ENCODE results near the gene DTNBP1. TPM values are rescaled to one million over a fixed set of nuclear protein-coding genes. Genes with fewer than 3 reads are reported as not detected.

Gene DTNBP1
- total and polyA plus RNA-seq, 4 donors: 26.2 to 37.1 (median 27.6) TPM

DNA sequence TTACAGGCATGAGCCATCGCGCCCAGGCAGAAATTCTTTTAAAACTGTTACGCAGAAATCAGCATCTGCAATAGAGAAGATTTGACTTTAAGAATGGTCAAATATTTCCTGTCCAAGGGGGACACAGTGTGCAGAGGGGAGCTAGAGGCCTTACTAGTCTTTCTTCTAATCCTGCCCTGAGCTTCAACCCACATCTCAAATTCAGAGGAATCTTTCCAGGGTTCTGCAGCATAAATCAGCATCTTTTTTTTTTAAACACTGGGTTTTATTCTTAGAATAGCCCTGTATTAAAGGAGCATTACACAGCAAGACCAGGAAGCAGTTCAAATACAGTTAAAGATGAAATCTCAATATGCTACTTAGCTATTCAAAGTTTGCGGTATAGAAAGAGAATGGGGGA is 81.1 kb downstream of the DTNBP1 start:
- Histone ChIP-seq H3K27me3 (ENCODE audit: control insufficient read depth in 1 of 2, insufficient read depth in 2 of 2, low read length in 1 of 2) (no peaks in the 10 kb centered on the region), H3K9me3 (ENCODE audit: control insufficient read depth, low read length) (no peaks in the 10 kb centered on the region), H3K27ac (ENCODE audit: low read depth in 1 of 2, low read length in 2 of 2) (no peak overlapping the region), H3K4me1 (ENCODE audit: control insufficient read depth in 1 of 2, insufficient read depth in 2 of 2, low read length in 2 of 2) (no peaks in the 10 kb centered on the region), H3K4me3 (ENCODE audit: low read length in 2 of 2) (no peak overlapping the region), H3K36me3 (ENCODE audit: control insufficient read depth in 1 of 2, insufficient read depth in 2 of 2, low read length in 1 of 2) (no peaks in the 10 kb centered on the region)
- DNase-seq: no peak
- ATAC-seq (ENCODE audit: low FRiP score): no peak
- intact Hi-C loops (cut with DNase I): no loop called here
- 98% methylated on average over 4 of the region's 4 CpGs for WGBS, 2 donors

GRCh38 chr6:15580326-15580725 is 82.5 kb downstream of the DTNBP1 start:
- no peak overlapping the region for H3K27ac ChIP-seq (ENCODE audit: low read depth in 1 of 2, low read length in 2 of 2)
- no peak for ATAC-seq (ENCODE audit: low FRiP score)
- H3K4me3 ChIP-seq (ENCODE audit: low read length in 2 of 2): no peak overlapping the region
- no peaks in the 10 kb centered on the region for H3K27me3 ChIP-seq (ENCODE audit: control insufficient read depth in 1 of 2, insufficient read depth in 2 of 2, low read length in 1 of 2)
- no peaks in the 10 kb centered on the region for H3K9me3 ChIP-seq (ENCODE audit: control insufficient read depth, low read length)
- WGBS, 2 donors: 92 to 94% methylated on average over 2 of the region's 2 CpGs
- H3K4me1 ChIP-seq (ENCODE audit: control insufficient read depth in 1 of 2, insufficient read depth in 2 of 2, low read length in 2 of 2): no peaks in the 10 kb centered on the region
- no peaks in the 10 kb centered on the region for H3K36me3 ChIP-seq (ENCODE audit: control insufficient read depth in 1 of 2, insufficient read depth in 2 of 2, low read length in 1 of 2)
- intact Hi-C loops (cut with DNase I): no loop called here
- no peak for DNase-seq

DNA sequence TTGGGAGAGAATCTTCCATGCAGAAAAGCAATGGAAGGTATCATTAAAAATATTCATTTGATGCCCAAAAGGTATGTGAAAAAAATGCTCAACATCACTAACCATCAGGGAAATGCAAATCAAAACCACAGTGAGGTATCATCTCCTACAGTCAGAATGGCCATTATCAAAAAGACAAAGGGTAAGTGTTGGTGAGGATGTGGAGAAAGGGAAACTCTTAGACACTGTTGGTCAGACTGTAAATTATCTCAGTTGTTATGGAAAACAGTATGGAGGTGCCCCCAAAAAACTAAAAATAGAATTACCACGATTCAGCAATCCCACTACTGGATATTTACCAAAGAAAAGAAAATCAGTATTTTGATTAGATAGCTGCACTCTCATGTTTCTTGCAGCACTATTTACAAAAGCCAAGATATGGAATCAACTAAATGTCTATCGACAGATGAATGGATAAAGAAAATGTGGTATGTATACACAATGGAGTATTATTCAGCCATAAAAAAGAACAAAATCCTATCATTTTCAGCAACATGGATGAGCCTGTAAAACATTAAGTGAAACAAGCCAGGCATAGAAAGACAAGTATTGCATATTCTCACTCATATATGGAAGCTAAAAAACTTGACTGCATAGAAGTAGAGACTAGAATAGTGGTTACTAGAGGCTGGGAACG is 84.0 kb downstream of the DTNBP1 start:
- whole genome bisulfite sequencing, 2 donors: 54 to 58% methylated on average over 3 of the region's 3 CpGs
- H3K4me1 ChIP-seq (ENCODE audit: control insufficient read depth in 1 of 2, insufficient read depth in 2 of 2, low read length in 2 of 2): no peaks in the 10 kb centered on the region
- H3K27ac ChIP-seq (ENCODE audit: low read depth in 1 of 2, low read length in 2 of 2): no peak overlapping the region
- DNase-seq (no peak), ATAC-seq (ENCODE audit: low FRiP score) (no peak)
- intact Hi-C loops (cut with DNase I): no loop called here
- no peak overlapping the region for H3K4me3 ChIP-seq (ENCODE audit: low read length in 2 of 2)
- no peaks in the 10 kb centered on the region for H3K9me3 ChIP-seq (ENCODE audit: control insufficient read depth, low read length)
- H3K27me3 ChIP-seq (ENCODE audit: control insufficient read depth in 1 of 2, insufficient read depth in 2 of 2, low read length in 1 of 2): no peaks in the 10 kb centered on the region
- H3K36me3 ChIP-seq (ENCODE audit: control insufficient read depth in 1 of 2, insufficient read depth in 2 of 2, low read length in 1 of 2): peaks cover 0 to 3% of the 10 kb centered on the region in 2 donors

DNA sequence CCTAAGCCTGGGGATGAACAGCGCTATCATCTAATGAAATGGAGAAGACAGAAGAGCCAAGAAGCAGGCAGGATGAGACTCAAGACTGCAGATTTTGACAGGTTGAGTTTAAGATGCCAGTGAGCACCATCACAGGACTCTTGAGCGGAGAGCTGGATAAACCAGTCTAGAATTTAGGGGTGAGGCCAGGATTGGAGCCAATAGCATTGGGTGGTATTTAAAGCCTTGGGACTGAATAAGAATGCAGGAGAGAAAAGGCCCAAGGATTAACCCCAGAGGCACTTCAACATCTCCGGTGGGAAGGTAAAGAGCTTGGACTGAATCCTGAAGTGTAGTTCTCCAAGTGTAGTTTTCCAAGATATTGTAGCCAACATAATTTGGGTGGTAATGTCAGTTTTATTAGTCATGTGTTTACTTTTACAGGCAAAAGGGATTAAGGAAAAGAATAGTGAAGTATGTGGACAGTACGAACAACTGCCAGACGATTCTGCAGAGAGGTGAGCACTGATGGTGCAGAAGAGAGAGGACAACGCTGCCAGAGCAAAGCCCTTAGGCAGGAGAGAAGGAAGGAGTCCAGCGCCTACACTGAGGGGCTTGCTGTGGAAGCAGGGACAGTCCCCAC is 85.2 kb downstream of the DTNBP1 start:
- H3K27ac ChIP-seq (ENCODE audit: low read depth in 1 of 2, low read length in 2 of 2): no peak overlapping the region
- no peak for DNase-seq
- 46 to 50% methylated on average over 7 of the region's 7 CpGs for WGBS, 2 donors

DNA sequence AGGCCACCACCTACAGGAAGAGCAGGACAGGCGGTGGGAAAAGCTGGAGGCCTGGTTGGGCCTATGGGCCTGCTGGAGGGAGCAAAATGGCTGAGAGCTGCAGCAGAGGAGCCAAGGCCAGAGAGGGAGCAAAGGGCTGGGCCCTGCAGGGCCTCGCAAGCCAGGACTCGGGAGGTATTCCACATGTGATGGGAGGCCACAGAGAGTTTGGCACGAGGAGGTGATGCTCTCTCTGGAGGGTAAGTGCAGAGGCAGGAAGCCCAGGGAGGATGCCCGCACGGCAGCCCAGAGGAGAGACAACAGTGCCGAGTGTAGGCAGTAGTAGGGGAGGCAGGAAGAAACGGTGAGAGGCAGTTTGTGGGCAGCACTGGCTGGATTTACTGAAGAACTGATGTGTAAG is 85.7 kb downstream of the DTNBP1 start:
- Histone ChIP-seq H3K27me3 (ENCODE audit: control insufficient read depth in 1 of 2, insufficient read depth in 2 of 2, low read length in 1 of 2) (no peaks in the 10 kb centered on the region), H3K36me3 (ENCODE audit: control insufficient read depth in 1 of 2, insufficient read depth in 2 of 2, low read length in 1 of 2) (peaks cover 0 to 3% of the 10 kb centered on the region in 2 donors), H3K4me1 (ENCODE audit: control insufficient read depth in 1 of 2, insufficient read depth in 2 of 2, low read length in 2 of 2) (no peaks in the 10 kb centered on the region), H3K9me3 (ENCODE audit: control insufficient read depth, low read length) (no peaks in the 10 kb centered on the region), H3K27ac (ENCODE audit: low read depth in 1 of 2, low read length in 2 of 2) (no peak overlapping the region), H3K4me3 (ENCODE audit: low read length in 2 of 2) (no peak overlapping the region)
- WGBS, 2 donors: 95 to 96% methylated on average over 8 of the region's 8 CpGs
- no peak for DNase-seq
- intact Hi-C loops (cut with DNase I): no loop called here
- no peak for ATAC-seq (ENCODE audit: low FRiP score)

More for the DNA sequence above, 85.2 kb downstream of the DTNBP1 start:
- no peak for ATAC-seq (ENCODE audit: low FRiP score)
- intact Hi-C loops (cut with DNase I): no loop called here
- Histone ChIP-seq H3K9me3 (ENCODE audit: control insufficient read depth, low read length) (no peaks in the 10 kb centered on the region), H3K4me1 (ENCODE audit: control insufficient read depth in 1 of 2, insufficient read depth in 2 of 2, low read length in 2 of 2) (no peaks in the 10 kb centered on the region), H3K4me3 (ENCODE audit: low read length in 2 of 2) (no peak overlapping the region), H3K27me3 (ENCODE audit: control insufficient read depth in 1 of 2, insufficient read depth in 2 of 2, low read length in 1 of 2) (no peaks in the 10 kb centered on the region), H3K36me3 (ENCODE audit: control insufficient read depth in 1 of 2, insufficient read depth in 2 of 2, low read length in 1 of 2) (peaks cover 0 to 3% of the 10 kb centered on the region in 2 donors)

- Histone ChIP-seq H3K4me3 (ENCODE audit: low read length in 2 of 2) (no peak overlapping the region), H3K9me3 (ENCODE audit: control insufficient read depth, low read length) (no peaks in the 10 kb centered on the region), H3K27ac (ENCODE audit: low read depth in 1 of 2, low read length in 2 of 2) (no peak overlapping the region), H3K36me3 (ENCODE audit: control insufficient read depth in 1 of 2, insufficient read depth in 2 of 2, low read length in 1 of 2) (peaks cover 0 to 3% of the 10 kb centered on the region in 2 donors), H3K4me1 (ENCODE audit: control insufficient read depth in 1 of 2, insufficient read depth in 2 of 2, low read length in 2 of 2) (no peaks in the 10 kb centered on the region), H3K27me3 (ENCODE audit: control insufficient read depth in 1 of 2, insufficient read depth in 2 of 2, low read length in 1 of 2) (no peaks in the 10 kb centered on the region)
- WGBS, 2 donors: 96 to 98% methylated on average over 5 of the region's 5 CpGs
- ATAC-seq (ENCODE audit: low FRiP score) (no peak), DNase-seq (no peak)
- intact Hi-C loops (cut with DNase I): no loop called here
Measured at GRCh38 chr6:15575357-15576033, 87.3 kb downstream of the DTNBP1 start.

- Histone ChIP-seq H3K27me3 (ENCODE audit: control insufficient read depth in 1 of 2, insufficient read depth in 2 of 2, low read length in 1 of 2) (no peaks in the 10 kb centered on the region), H3K4me3 (ENCODE audit: low read length in 2 of 2) (no peak overlapping the region), H3K36me3 (ENCODE audit: control insufficient read depth in 1 of 2, insufficient read depth in 2 of 2, low read length in 1 of 2) (peaks cover 0 to 3% of the 10 kb centered on the region in 2 donors), H3K27ac (ENCODE audit: low read depth in 1 of 2, low read length in 2 of 2) (no peak overlapping the region), H3K4me1 (ENCODE audit: control insufficient read depth in 1 of 2, insufficient read depth in 2 of 2, low read length in 2 of 2) (no peaks in the 10 kb centered on the region), H3K9me3 (ENCODE audit: control insufficient read depth, low read length) (no peaks in the 10 kb centered on the region)
- no peak for ATAC-seq (ENCODE audit: low FRiP score)
- DNase-seq: no peak
- 85 to 86% methylated on average over 3 of the region's 3 CpGs for WGBS, 2 donors
- intact Hi-C loops (cut with DNase I): no loop called here
Measured at GRCh38 chr6:15574486-15574885, 88.3 kb downstream of the DTNBP1 start.

GRCh38 chr6:15574023-15574422 is 88.8 kb downstream of the DTNBP1 start:
- Histone ChIP-seq H3K4me1 (ENCODE audit: control insufficient read depth in 1 of 2, insufficient read depth in 2 of 2, low read length in 2 of 2) (no peaks in the 10 kb centered on the region), H3K27ac (ENCODE audit: low read depth in 1 of 2, low read length in 2 of 2) (no peak overlapping the region), H3K4me3 (ENCODE audit: low read length in 2 of 2) (no peak overlapping the region), H3K27me3 (ENCODE audit: control insufficient read depth in 1 of 2, insufficient read depth in 2 of 2, low read length in 1 of 2) (no peaks in the 10 kb centered on the region), H3K9me3 (ENCODE audit: control insufficient read depth, low read length) (no peaks in the 10 kb centered on the region), H3K36me3 (ENCODE audit: control insufficient read depth in 1 of 2, insufficient read depth in 2 of 2, low read length in 1 of 2) (peaks cover 0 to 3% of the 10 kb centered on the region in 2 donors)
- intact Hi-C loops (cut with DNase I): no loop called here
- ATAC-seq (ENCODE audit: low FRiP score) (no peak), DNase-seq (no peak)
- 71 to 90% methylated on average over 4 of the region's 4 CpGs for WGBS, 2 donors

DNA sequence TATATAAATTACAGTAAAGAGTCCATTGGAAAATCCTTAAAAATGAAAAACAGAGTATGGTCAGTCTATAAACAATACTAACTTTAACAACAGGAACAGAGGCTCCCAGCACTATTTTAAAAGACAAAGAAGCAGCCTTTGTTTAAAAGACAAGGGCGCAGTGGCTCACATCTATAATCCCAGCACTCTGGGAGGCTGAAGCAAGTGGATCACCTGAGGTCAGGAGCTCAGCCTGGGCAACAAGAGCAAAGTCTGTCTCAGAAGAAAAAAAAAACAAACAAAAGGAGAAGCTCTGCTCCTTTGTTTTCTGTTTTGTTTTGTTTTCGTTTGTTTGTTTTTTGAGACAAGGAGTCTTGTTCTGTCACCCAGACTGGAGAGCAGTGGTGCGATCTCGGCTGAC is 89.4 kb downstream of the DTNBP1 start:
- ATAC-seq (ENCODE audit: low FRiP score) (no peak), DNase-seq (no peak)
- Histone ChIP-seq H3K4me3 (ENCODE audit: low read length in 2 of 2) (no peak overlapping the region), H3K36me3 (ENCODE audit: control insufficient read depth in 1 of 2, insufficient read depth in 2 of 2, low read length in 1 of 2) (peaks cover 0 to 3% of the 10 kb centered on the region in 2 donors), H3K9me3 (ENCODE audit: control insufficient read depth, low read length) (no peaks in the 10 kb centered on the region), H3K27me3 (ENCODE audit: control insufficient read depth in 1 of 2, insufficient read depth in 2 of 2, low read length in 1 of 2) (no peaks in the 10 kb centered on the region), H3K27ac (ENCODE audit: low read depth in 1 of 2, low read length in 2 of 2) (no peak overlapping the region), H3K4me1 (ENCODE audit: control insufficient read depth in 1 of 2, insufficient read depth in 2 of 2, low read length in 2 of 2) (no peaks in the 10 kb centered on the region)
- intact Hi-C loops (cut with DNase I): no loop called here
- WGBS, 2 donors: 95 to 97% methylated on average over 4 of the region's 4 CpGs
